Right lobe of liver (tissue), 6 donors: ENCODE measurements around the gene AMY2B. TPM values are rescaled to one million over a fixed set of nuclear protein-coding genes. Genes with fewer than 3 reads are reported as not detected.

Source experiments
- ATAC-seq, 4 donors: fragments of 200-7000 bp; cut with Tn5 transposase; one replicate each; pipeline ENCODE4 v1.9.1; 2020; ENCODE audit warnings: mild to moderate bottlenecking in 4 of 4, moderate library complexity in 4 of 4
- DNase-seq, 3 donors: peaks; one replicate each; pipeline ENCODE4 v3.0.0-alpha.2; 2020
- H3K27ac ChIP-seq, 3 donors: fragments of 200-600 bp; one replicate each; pipeline ENCODE4 v1.8.0; 2022
- H3K27me3 ChIP-seq, 2 donors: fragments of 200-600 bp; one replicate each; pipeline ENCODE4 v1.8.0; 2022
- H3K36me3 ChIP-seq, 4 donors: fragments of 200-600 bp; sonication (generic) in 1 of 4; one replicate each; pipeline versions ENCODE4 v1.5.1 to v1.8.0; 2017 to 2022; ENCODE audit warnings: control low read depth in 1 of 4
- H3K4me1 ChIP-seq, 4 donors: fragments of 200-600 bp; sonication (generic) in 1 of 4; one replicate each; pipeline versions ENCODE4 v1.5.1 to v1.8.0; 2017 to 2022; ENCODE audit warnings: control low read depth in 1 of 4
- H3K4me3 ChIP-seq, 3 donors: fragments of 200-600 bp; one replicate each; pipeline ENCODE4 v1.8.0; 2022
- H3K9me3 ChIP-seq, 4 donors: fragments of 200-600 bp; sonication (generic) in 1 of 4; one replicate each; pipeline versions ENCODE4 v1.5.1 to v1.8.0; 2017 to 2022; ENCODE audit warnings: control low read depth in 1 of 4
- CTCF ChIP-seq, 4 donors: fragments of 200-600 bp in 3 of 4; fragments of 450-650 bp in 1 of 4; IDR thresholded peaks; one replicate each; pipeline versions ENCODE4 v1.5.1 to v1.8.0; 2016 to 2022; ENCODE audit warnings: antibody characterized with exemption in 4 of 4, mild to moderate bottlenecking in 2 of 4
- POLR2A ChIP-seq: fragments of 450-650 bp; IDR thresholded peaks from one replicate; pipeline ENCODE4 v1.6.1; 2017; ENCODE audit warnings: antibody characterized with exemption, mild to moderate bottlenecking
- WGBS: methylation state at CpG from one replicate; pipeline ENCODE4 v1.1.6; 2018; ENCODE audit warnings: low coverage, low lambda C conversion rate; ENCODE audit not compliant: insufficient coverage; ENCODE audit errors: missing lambda C conversion rate; 5-methylcytosine and 5-hydroxymethylcytosine counted together
- intact Hi-C, 2 donors: fragments of 100-400 bp; cut with DNase I; formaldehyde crosslinking; loops; one replicate each; pipeline versions ENCODE4 v1.11.2 to v1.14.1; 2022
- total RNA-seq, 6 experiments: library from RNA; depleted of rRNA in 2 of 6; stranded (reverse); fragments of >200 nt in 2 of 6; fragmentation: NEBNext Ultra II Directional in 3 of 6; extraction: Animal tissue kit (Norgen Biotek cat#: 25700) in 3 of 6; gene quantifications; one replicate each; pipeline versions ENCODE4 v1.1.0 to v1.2.4, GENCODE V29; 2016 to 2023
- donor health status: DM: no; HTN: yes; CAD: no.
- donor health status: DM: no; HTN: no; CAD: no.
- donor health status: DM: no; HTN: no; CAD: no.
- donor health status: DM: no; HTN: yes; CAD: no.
- donor health status: DM: no; HTN: yes; CAD: no.

AMY2B gene
- total RNA-seq, 6 experiments from 2014 or later: 4.3 to 21.2 (median 9.2) TPM

- intact Hi-C loops: no loop called here
- 90% methylated on average over 4 of the region's 8 CpGs for WGBS
- Histone ChIP-seq H3K27ac (no peak overlapping the region), H3K36me3 (no peaks in the 10 kb centered on the region), H3K4me3 (no peak overlapping the region), H3K4me1 (peaks cover 0 to 26% (median 0%) of the 10 kb centered on the region in 4 donors), H3K27me3 (no peaks in the 10 kb centered on the region), H3K9me3 (no peaks in the 10 kb centered on the region)
- no peak for DNase-seq
- ATAC-seq: no peak
- no peak for TF ChIP-seq CTCF (IDR thresholded peaks at IDR 0.05)
- TF ChIP-seq POLR2A: no peak
Observed at GRCh38 chr1:103529746-103530145, 41.6 kb upstream of the AMY2B start.

DNA sequence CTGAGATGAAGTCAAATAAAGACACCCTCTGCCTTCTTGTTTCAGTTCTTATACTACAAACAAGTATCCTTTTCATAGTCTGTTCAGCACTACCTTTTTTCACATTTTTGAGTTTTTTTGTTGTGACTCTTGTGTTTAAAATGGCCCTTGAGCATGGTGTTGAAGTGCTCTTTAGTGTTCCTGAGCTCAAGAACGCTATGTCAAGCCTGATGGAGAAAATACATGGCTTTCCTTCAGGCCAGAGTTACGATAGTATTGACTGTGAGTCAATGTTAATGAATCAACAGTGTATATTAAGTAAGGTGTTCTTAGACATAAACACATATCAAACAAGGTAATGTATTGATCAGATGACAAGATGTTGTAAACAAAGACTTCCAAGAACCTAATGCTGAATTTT lies 33.2 kb upstream of the AMY2B start:
- Histone ChIP-seq H3K36me3 (peaks cover 0 to 80% (median 34%) of the 10 kb centered on the region in 4 donors), H3K4me1 (peaks cover 0 to 2% (median 0%) of the 10 kb centered on the region in 4 donors), H3K27ac (no peak overlapping the region), H3K9me3 (no peaks in the 10 kb centered on the region), H3K27me3 (no peaks in the 10 kb centered on the region), H3K4me3 (no peak overlapping the region)
- TF ChIP-seq CTCF (IDR thresholded peaks at IDR 0.05): no peak
- no peak for TF ChIP-seq POLR2A
- intact Hi-C loops: no loop called here
- WGBS: 100% methylated on average over 2 of the region's 2 CpGs
- ATAC-seq (no peak), DNase-seq (no peak)

- 82% methylated on average over 3 of the region's 3 CpGs for WGBS
- Histone ChIP-seq H3K4me3 (no peak overlapping the region), H3K36me3 (peaks cover 0 to 89% (median 37%) of the 10 kb centered on the region in 4 donors), H3K27ac (no peak overlapping the region), H3K27me3 (no peaks in the 10 kb centered on the region), H3K9me3 (no peaks in the 10 kb centered on the region), H3K4me1 (no peaks in the 10 kb centered on the region)
- no peak for TF ChIP-seq POLR2A
- no peak for TF ChIP-seq CTCF (IDR thresholded peaks at IDR 0.05)
- ATAC-seq: no peak
- intact Hi-C loops: no loop called here
- no peak for DNase-seq
Observed at GRCh38 chr1:103541431-103541830, 30.0 kb upstream of the AMY2B start.

GRCh38 chr1:103546496-103546895 lies 24.9 kb upstream of the AMY2B start:
- Histone ChIP-seq H3K36me3 (peaks cover 0 to 72% (median 27%) of the 10 kb centered on the region in 4 donors), H3K27ac (no peak overlapping the region), H3K9me3 (no peaks in the 10 kb centered on the region), H3K27me3 (no peaks in the 10 kb centered on the region), H3K4me1 (no peaks in the 10 kb centered on the region), H3K4me3 (no peak overlapping the region)
- TF ChIP-seq CTCF (IDR thresholded peaks at IDR 0.05) (no peak), POLR2A (no peak)
- ATAC-seq: no peak
- WGBS: no CpG with 5 or more reads among the region's 1 CpG
- intact Hi-C loops: no loop called here
- no peak for DNase-seq

- intact Hi-C loops: no loop called here
- no peaks in the 10 kb centered on the region for H3K27me3 ChIP-seq
- no peak overlapping the region for H3K27ac ChIP-seq
- no peak overlapping the region for H3K4me3 ChIP-seq
- no peak for TF ChIP-seq CTCF (IDR thresholded peaks at IDR 0.05)
- TF ChIP-seq POLR2A: no peak
- H3K4me1 ChIP-seq: no peaks in the 10 kb centered on the region
- no CpG with 5 or more reads among the region's 3 CpGs for WGBS
- H3K9me3 ChIP-seq: no peaks in the 10 kb centered on the region
- ATAC-seq: no peak
- DNase-seq: peak in 1 of 3 donors; percentile 39
- peaks cover 0 to 69% (median 26%) of the 10 kb centered on the region in 4 donors for H3K36me3 ChIP-seq
Observed at GRCh38 chr1:103547840-103548239, 23.5 kb upstream of the AMY2B start.
